CD4-positive, alpha-beta T cell (primary cell): ENCODE data around the gene ERH. TPM values are rescaled to one million over a fixed set of nuclear protein-coding genes. Genes with fewer than 3 reads are reported as not detected.
"Not testable (repeated sequence)": the region's sequence is repeated elsewhere in the genome, so short reads cannot be mapped to it uniquely, and the experiment has no call there.

Source experiments
- ATAC-seq: fragments of 200-7000 bp; cut with Tn5 transposase; one replicate; pipeline ENCODE4 v1.10.0; 2022; ENCODE audit warnings: mild to moderate bottlenecking; ENCODE audit not compliant: poor library complexity
- CTCF ChIA-PET: fragments of 350-600 bp; sonication (Branson Sonifier 250); formaldehyde crosslinking; loops from one replicate; lab custom pipeline; 2021; ENCODE audit warnings: antibody characterized with exemption, inconsistent platforms; lab: Charles Lee
- POLR2A ChIA-PET: fragments of 350-600 bp; sonication (Branson Sonifier 250); formaldehyde crosslinking; loops from one replicate; lab custom pipeline; 2021; ENCODE audit warnings: antibody characterized with exemption, inconsistent platforms; lab: Charles Lee
- DNase-seq, 14 experiments: peaks; one replicate each; pipeline ENCODE4 v3.0.0-alpha.2; 2013 to 2020; ENCODE audit warnings: mixed read lengths in 2 of 14
- H3K27ac ChIP-seq, 2 donors: one replicate each; pipeline versions ENCODE4 v1.5.1 to v1.7.0; 2013; ENCODE audit warnings: low read length in 2 of 2, low read depth in 1 of 2, mild to moderate bottlenecking in 1 of 2
- H3K27me3 ChIP-seq, 2 experiments: 1 replicate in 1 of 2; 2 replicates in 1 of 2; pipeline versions ENCODE4 v1.6.1 to v1.7.0; 2013; ENCODE audit warnings: low read length in 2 of 2, control low read depth in 1 of 2, mild to moderate bottlenecking in 1 of 2, moderate library complexity in 1 of 2; ENCODE audit not compliant: insufficient read depth in 2 of 2, control insufficient read depth in 1 of 2
- H3K36me3 ChIP-seq: one replicate; pipeline ENCODE4 v1.6.1; 2013; ENCODE audit warnings: low read length, control low read depth; ENCODE audit not compliant: insufficient read depth
- H3K4me1 ChIP-seq: one replicate; pipeline ENCODE4 v1.6.1; 2013; ENCODE audit warnings: low read length, control low read depth; ENCODE audit not compliant: insufficient read depth
- H3K4me3 ChIP-seq: one replicate; pipeline ENCODE4 v1.5.1; 2013; ENCODE audit warnings: mild to moderate bottlenecking, low read length, moderate library complexity
- H3K9me3 ChIP-seq, 2 experiments: 1 replicate in 1 of 2; 2 replicates in 1 of 2; pipeline versions ENCODE4 v1.6.1 to v1.7.0; 2013; ENCODE audit warnings: low read length in 2 of 2, mild to moderate bottlenecking in 2 of 2, control low read depth in 1 of 2, moderate library complexity in 1 of 2; ENCODE audit not compliant: control insufficient read depth in 1 of 2, insufficient read depth in 1 of 2
- H3K27ac Mint-ChIP-seq: one replicate; pipeline ENCODE4 v1.8.0; 2020; ENCODE audit warnings: mixed read lengths
- H3K27me3 Mint-ChIP-seq: one replicate; pipeline ENCODE4 v1.8.0; 2021; ENCODE audit warnings: mixed read lengths
- H3K36me3 Mint-ChIP-seq: one replicate; pipeline ENCODE4 v1.8.0; 2021; ENCODE audit warnings: low read depth, mixed read lengths
- H3K4me1 Mint-ChIP-seq: one replicate; pipeline ENCODE4 v1.8.0; 2021; ENCODE audit warnings: low read depth, mixed read lengths
- H3K4me3 Mint-ChIP-seq: one replicate; pipeline ENCODE4 v1.8.0; 2020; ENCODE audit warnings: mild to moderate bottlenecking, mixed read lengths
- H3K9me3 Mint-ChIP-seq: one replicate; pipeline ENCODE4 v1.8.0; 2020; ENCODE audit warnings: mixed read lengths
- CTCF ChIP-seq: fragments of 200-600 bp; IDR thresholded peaks from one replicate; pipeline ENCODE4 v1.8.0; 2022; ENCODE audit warnings: antibody characterized with exemption, mild to moderate bottlenecking
- intact Hi-C, 2 experiments: fragments of 100-400 bp; cut with DNase I in 1 of 2; cut with micrococcal nuclease in 1 of 2; formaldehyde crosslinking; loops; one replicate each; pipeline versions ENCODE4 v1.15.1 to v1.9.0; 2023 to 2025; cut with DNase I, micrococcal nuclease
- total RNA-seq, 174 experiments: library from RNA in 2 of 174; stranded (reverse) in 2 of 174; gene quantifications; one replicate each; pipeline ENCODE4 v1.2.3 and lab custom pipeline; 2021 to 2026

ERH gene
- total RNA-seq, 2 experiments from 2014 or later, result 87.0 to 96.3 TPM

DNA sequence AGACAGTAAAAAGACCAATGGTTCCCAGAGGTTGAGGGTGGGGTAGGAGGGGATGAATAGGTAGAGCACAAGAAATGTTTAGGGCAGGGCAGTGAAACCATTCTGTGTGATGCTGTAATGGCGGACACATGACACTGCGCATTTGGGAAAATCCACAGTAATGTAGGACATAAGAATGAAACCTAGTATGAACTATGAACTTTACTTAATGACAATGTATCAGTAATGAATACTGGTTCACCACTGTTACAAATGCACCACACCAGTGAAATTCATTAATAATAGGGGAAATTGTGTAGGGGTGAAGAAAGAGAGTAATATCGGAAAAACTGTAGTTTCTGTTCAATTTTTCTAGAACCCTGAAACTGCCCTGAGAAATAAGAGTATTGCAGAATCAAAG is 5.6 kb downstream of the ERH start:
- H3K36me3 ChIP-seq, result peaks cover 71% of the 10 kb centered on the region
- Mint-ChIP-seq H3K4me1 (peaks cover 85% of the 10 kb centered on the region), H3K27ac (no peak overlapping the region), H3K9me3 (no peaks in the 10 kb centered on the region), H3K36me3 (peaks cover 99% of the 10 kb centered on the region), H3K4me3 (no peak overlapping the region), H3K27me3 (no peaks in the 10 kb centered on the region)
- DNase-seq (no peak), ATAC-seq (no peak)
- peaks cover 38% of the 10 kb centered on the region for H3K4me1 ChIP-seq
- intact Hi-C loops, result loop anchor here in 1 of 2 experiments (10.0 kb wide), 4 partner anchors 212 to 1568 kb away; partner anchors contain the start of genes MED6 and SRSF5
- ChIA-PET CTCF (no interaction called here), POLR2A (no interaction called here)
- H3K4me3 ChIP-seq, result no peak overlapping the region
- TF ChIP-seq CTCF, result no peak
- H3K27me3 ChIP-seq, result no peaks in the 10 kb centered on the region
- H3K9me3 ChIP-seq, result no peaks in the 10 kb centered on the region
- no peak overlapping the region for H3K27ac ChIP-seq

DNA sequence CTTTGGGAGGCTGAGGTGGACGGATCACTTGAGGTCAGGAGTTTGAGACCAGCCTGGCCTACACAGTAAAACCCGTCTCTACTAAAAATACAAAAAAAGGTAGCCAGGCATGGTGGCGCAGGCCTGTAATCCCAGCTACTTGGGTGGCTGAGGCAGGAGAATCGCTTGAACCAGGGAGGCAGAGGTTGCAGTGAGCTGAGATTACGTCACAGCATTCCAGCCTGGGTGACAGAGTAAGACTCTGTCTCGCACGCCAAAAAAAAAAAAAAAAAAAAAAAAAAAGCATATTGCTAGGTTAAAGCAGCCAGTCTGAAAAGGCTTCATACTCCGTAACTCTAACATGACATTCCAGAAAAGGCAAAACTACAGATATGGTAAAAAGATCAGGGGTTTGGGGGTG is 6.7 kb downstream of the ERH start:
- Mint-ChIP-seq H3K4me1 (peaks cover 78% of the 10 kb centered on the region), H3K4me3 (peak overlapping the region; percentile 12), H3K36me3 (peaks cover 99% of the 10 kb centered on the region)
- H3K27me3 Mint-ChIP-seq, H3K9me3 ChIP-seq, H3K27ac Mint-ChIP-seq, H3K4me3 ChIP-seq, DNase-seq, H3K27ac ChIP-seq, H3K27me3 ChIP-seq, POLR2A ChIA-PET, ATAC-seq, H3K9me3 Mint-ChIP-seq: not testable (repeated sequence)
- H3K4me1 ChIP-seq, result peaks cover 35% of the 10 kb centered on the region
- CTCF ChIA-PET, result interaction anchor here (0.7 kb wide), 1 partner anchor 30 kb away, joined by 4 read pairs; no protein-coding TSS in a partner anchor
- H3K36me3 ChIP-seq, result peaks cover 82% of the 10 kb centered on the region
- intact Hi-C loops, result loop anchor here in 1 of 2 experiments (10.0 kb wide), 4 partner anchors 213 to 1567 kb away; partner anchors contain the start of genes MED6 and SRSF5

GRCh38 chr14:69387311-69387710 is 10.8 kb downstream of the ERH start:
- TF ChIP-seq CTCF, result no peak
- ATAC-seq (no peak), DNase-seq (no peak)
- POLR2A ChIA-PET, result interaction anchor here (1.0 kb wide), 1 partner anchor 11 kb away, joined by 5 read pairs; the partner anchor contains the start of genes ERH and SLC39A9
- Mint-ChIP-seq H3K4me3 (no peak overlapping the region), H3K9me3 (no peaks in the 10 kb centered on the region), H3K4me1 (peaks cover 65% of the 10 kb centered on the region), H3K27me3 (no peaks in the 10 kb centered on the region), H3K36me3 (peaks cover 97% of the 10 kb centered on the region), H3K27ac (no peak overlapping the region)
- no peaks in the 10 kb centered on the region for H3K27me3 ChIP-seq
- H3K4me1 ChIP-seq, result peaks cover 14% of the 10 kb centered on the region
- intact Hi-C loops, result no loop called here
- H3K9me3 ChIP-seq, result no peaks in the 10 kb centered on the region
- no peak overlapping the region for H3K27ac ChIP-seq
- CTCF ChIA-PET, result no interaction called here
- H3K4me3 ChIP-seq, result no peak overlapping the region
- H3K36me3 ChIP-seq, result peaks cover 77% of the 10 kb centered on the region

DNA sequence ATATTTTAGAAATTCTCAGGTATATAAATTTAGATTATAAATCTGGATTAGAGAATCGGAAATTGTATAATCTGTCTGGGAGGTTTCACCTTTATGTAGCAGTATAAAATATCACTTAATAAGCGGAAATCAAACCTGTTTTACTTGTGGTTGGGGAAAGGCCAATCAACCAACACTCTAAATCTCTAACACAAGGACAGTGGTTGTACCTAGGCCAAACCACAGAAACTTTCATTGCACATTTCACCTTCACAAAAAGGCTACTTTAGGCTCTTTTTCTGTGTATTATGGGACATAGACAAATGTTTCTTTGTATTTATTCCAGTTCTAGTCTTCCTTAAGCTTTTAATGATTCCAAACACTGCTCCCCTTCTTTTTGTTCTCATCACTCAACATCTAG is 19.8 kb downstream of the ERH start:
- H3K36me3 ChIP-seq, result peaks cover 65% of the 10 kb centered on the region

More for the DNA sequence above, 19.8 kb downstream of the ERH start:
- no peak for ATAC-seq
- no peak for DNase-seq
- TF ChIP-seq CTCF, result no peak
- POLR2A ChIA-PET, result interaction anchor here (0.6 kb wide), 1 partner anchor 20 kb away, joined by 3 read pairs; the partner anchor contains the start of genes ERH and SLC39A9
- Histone ChIP-seq H3K4me1 (no peaks in the 10 kb centered on the region), H3K9me3 (no peaks in the 10 kb centered on the region), H3K27me3 (no peaks in the 10 kb centered on the region), H3K4me3 (no peak overlapping the region), H3K27ac (no peak overlapping the region)
- CTCF ChIA-PET, result no interaction called here
- intact Hi-C loops, result no loop called here
- Mint-ChIP-seq H3K9me3 (peaks cover 7% of the 10 kb centered on the region), H3K27ac (no peak overlapping the region), H3K36me3 (peaks cover 90% of the 10 kb centered on the region), H3K4me3 (no peak overlapping the region), H3K27me3 (no peaks in the 10 kb centered on the region), H3K4me1 (peaks cover 5% of the 10 kb centered on the region)
